CD4-positive, alpha-beta T cell (primary cell): ENCODE measurements around the gene REPIN1. TPM values are rescaled to one million over a fixed set of nuclear protein-coding genes. Genes with fewer than 3 reads are reported as not detected.

ENCODE experiments used
- ATAC-seq: fragments of 200-7000 bp; cut with Tn5 transposase; one replicate; pipeline ENCODE4 v1.10.0; 2022; ENCODE audit warnings: mild to moderate bottlenecking; ENCODE audit not compliant: poor library complexity
- CTCF ChIA-PET: fragments of 350-600 bp; sonication (Branson Sonifier 250); formaldehyde crosslinking; loops from one replicate; lab custom pipeline; 2021; ENCODE audit warnings: antibody characterized with exemption, inconsistent platforms; lab: Charles Lee
- POLR2A ChIA-PET: fragments of 350-600 bp; sonication (Branson Sonifier 250); formaldehyde crosslinking; loops from one replicate; lab custom pipeline; 2021; ENCODE audit warnings: antibody characterized with exemption, inconsistent platforms; lab: Charles Lee
- DNase-seq, 14 experiments: peaks; one replicate each; pipeline ENCODE4 v3.0.0-alpha.2; 2013 to 2020; ENCODE audit warnings: mixed read lengths in 2 of 14
- H3K27ac ChIP-seq, 2 donors: one replicate each; pipeline versions ENCODE4 v1.5.1 to v1.7.0; 2013; ENCODE audit warnings: low read length in 2 of 2, low read depth in 1 of 2, mild to moderate bottlenecking in 1 of 2
- H3K27me3 ChIP-seq, 2 experiments: 1 replicate in 1 of 2; 2 replicates in 1 of 2; pipeline versions ENCODE4 v1.6.1 to v1.7.0; 2013; ENCODE audit warnings: low read length in 2 of 2, control low read depth in 1 of 2, mild to moderate bottlenecking in 1 of 2, moderate library complexity in 1 of 2; ENCODE audit not compliant: insufficient read depth in 2 of 2, control insufficient read depth in 1 of 2
- H3K36me3 ChIP-seq: one replicate; pipeline ENCODE4 v1.6.1; 2013; ENCODE audit warnings: low read length, control low read depth; ENCODE audit not compliant: insufficient read depth
- H3K4me1 ChIP-seq: one replicate; pipeline ENCODE4 v1.6.1; 2013; ENCODE audit warnings: low read length, control low read depth; ENCODE audit not compliant: insufficient read depth
- H3K4me3 ChIP-seq: one replicate; pipeline ENCODE4 v1.5.1; 2013; ENCODE audit warnings: mild to moderate bottlenecking, low read length, moderate library complexity
- H3K9me3 ChIP-seq, 2 experiments: 1 replicate in 1 of 2; 2 replicates in 1 of 2; pipeline versions ENCODE4 v1.6.1 to v1.7.0; 2013; ENCODE audit warnings: low read length in 2 of 2, mild to moderate bottlenecking in 2 of 2, control low read depth in 1 of 2, moderate library complexity in 1 of 2; ENCODE audit not compliant: control insufficient read depth in 1 of 2, insufficient read depth in 1 of 2
- H3K27ac Mint-ChIP-seq: one replicate; pipeline ENCODE4 v1.8.0; 2020; ENCODE audit warnings: mixed read lengths
- H3K27me3 Mint-ChIP-seq: one replicate; pipeline ENCODE4 v1.8.0; 2021; ENCODE audit warnings: mixed read lengths
- H3K36me3 Mint-ChIP-seq: one replicate; pipeline ENCODE4 v1.8.0; 2021; ENCODE audit warnings: low read depth, mixed read lengths
- H3K4me1 Mint-ChIP-seq: one replicate; pipeline ENCODE4 v1.8.0; 2021; ENCODE audit warnings: low read depth, mixed read lengths
- H3K4me3 Mint-ChIP-seq: one replicate; pipeline ENCODE4 v1.8.0; 2020; ENCODE audit warnings: mild to moderate bottlenecking, mixed read lengths
- H3K9me3 Mint-ChIP-seq: one replicate; pipeline ENCODE4 v1.8.0; 2020; ENCODE audit warnings: mixed read lengths
- intact Hi-C, 2 experiments: fragments of 100-400 bp; cut with DNase I in 1 of 2; cut with micrococcal nuclease in 1 of 2; formaldehyde crosslinking; loops; one replicate each; pipeline versions ENCODE4 v1.15.1 to v1.9.0; 2023 to 2025; cut with DNase I, micrococcal nuclease
- total RNA-seq, 174 experiments: library from RNA in 2 of 174; stranded (reverse) in 2 of 174; gene quantifications; one replicate each; pipeline ENCODE4 v1.2.3 and lab custom pipeline; 2021 to 2026
- TF ChIP-seq, protein P1 (sequence below): fragments of 200-600 bp; IDR thresholded peaks from one replicate; pipeline ENCODE4 v1.8.0; 2022; ENCODE audit warnings: antibody characterized with exemption, mild to moderate bottlenecking

The REPIN1 gene
- total RNA-seq, 2 experiments from 2014 or later: 58.2 to 59.8 TPM

DNA sequence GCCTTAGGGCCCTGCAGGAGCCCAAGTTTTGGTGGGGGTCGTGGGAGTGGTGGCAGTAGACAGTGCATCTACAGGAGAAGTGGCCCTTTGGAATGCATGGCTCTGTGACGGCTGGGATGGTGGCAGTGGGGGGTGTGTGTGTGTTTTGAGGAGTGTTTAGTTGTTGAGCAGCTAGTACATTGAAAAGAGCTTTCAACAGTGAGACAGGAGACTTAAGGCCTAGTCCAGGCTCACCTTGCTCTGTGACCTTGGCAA is 37.6 kb downstream of the REPIN1 start:
- peak overlapping the region; percentile 94 for H3K4me3 Mint-ChIP-seq
- H3K27me3 Mint-ChIP-seq: no peaks in the 10 kb centered on the region
- DNase-seq: peak in 5 of 14 experiments; percentile 8 to 42 (median 34)
- ATAC-seq: no peak
- H3K27ac Mint-ChIP-seq: peak overlapping the region; percentile 82
- Histone ChIP-seq H3K4me3 (peak overlapping the region; percentile 90), H3K36me3 (peaks cover 22% of the 10 kb centered on the region), H3K27me3 (no peaks in the 10 kb centered on the region), H3K4me1 (peaks cover 34% of the 10 kb centered on the region), H3K9me3 (no peaks in the 10 kb centered on the region), H3K27ac (peak overlapping the region; percentile 79 to 88)
- TF ChIP-seq, protein P1, sequence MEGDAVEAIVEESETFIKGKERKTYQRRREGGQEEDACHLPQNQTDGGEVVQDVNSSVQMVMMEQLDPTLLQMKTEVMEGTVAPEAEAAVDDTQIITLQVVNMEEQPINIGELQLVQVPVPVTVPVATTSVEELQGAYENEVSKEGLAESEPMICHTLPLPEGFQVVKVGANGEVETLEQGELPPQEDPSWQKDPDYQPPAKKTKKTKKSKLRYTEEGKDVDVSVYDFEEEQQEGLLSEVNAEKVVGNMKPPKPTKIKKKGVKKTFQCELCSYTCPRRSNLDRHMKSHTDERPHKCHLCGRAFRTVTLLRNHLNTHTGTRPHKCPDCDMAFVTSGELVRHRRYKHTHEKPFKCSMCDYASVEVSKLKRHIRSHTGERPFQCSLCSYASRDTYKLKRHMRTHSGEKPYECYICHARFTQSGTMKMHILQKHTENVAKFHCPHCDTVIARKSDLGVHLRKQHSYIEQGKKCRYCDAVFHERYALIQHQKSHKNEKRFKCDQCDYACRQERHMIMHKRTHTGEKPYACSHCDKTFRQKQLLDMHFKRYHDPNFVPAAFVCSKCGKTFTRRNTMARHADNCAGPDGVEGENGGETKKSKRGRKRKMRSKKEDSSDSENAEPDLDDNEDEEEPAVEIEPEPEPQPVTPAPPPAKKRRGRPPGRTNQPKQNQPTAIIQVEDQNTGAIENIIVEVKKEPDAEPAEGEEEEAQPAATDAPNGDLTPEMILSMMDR: no peak
- no peaks in the 10 kb centered on the region for H3K9me3 Mint-ChIP-seq
- ChIA-PET CTCF (interaction anchor here (1.2 to 4.4 kb wide), 7 partner anchors 14 to 351 kb away, joined by 3 to 30 read pairs (median 4); partner anchors contain the start of genes ACTR3C, LRRC61 and REPIN1), POLR2A (interaction anchor here (0.6 to 6.0 kb wide), 18 partner anchors 8 to 946 kb away, joined by 3 to 76 read pairs (median 3); partner anchors contain the start of genes GIMAP7, GIMAP8 and REPIN1)
- peaks cover 41% of the 10 kb centered on the region for H3K36me3 Mint-ChIP-seq
- peaks cover 37% of the 10 kb centered on the region for H3K4me1 Mint-ChIP-seq
- intact Hi-C loops: loop anchor here in 1 of 2 experiments (1.0 kb wide), 1 partner anchor 14 kb away; no protein-coding TSS in a partner anchor

DNA sequence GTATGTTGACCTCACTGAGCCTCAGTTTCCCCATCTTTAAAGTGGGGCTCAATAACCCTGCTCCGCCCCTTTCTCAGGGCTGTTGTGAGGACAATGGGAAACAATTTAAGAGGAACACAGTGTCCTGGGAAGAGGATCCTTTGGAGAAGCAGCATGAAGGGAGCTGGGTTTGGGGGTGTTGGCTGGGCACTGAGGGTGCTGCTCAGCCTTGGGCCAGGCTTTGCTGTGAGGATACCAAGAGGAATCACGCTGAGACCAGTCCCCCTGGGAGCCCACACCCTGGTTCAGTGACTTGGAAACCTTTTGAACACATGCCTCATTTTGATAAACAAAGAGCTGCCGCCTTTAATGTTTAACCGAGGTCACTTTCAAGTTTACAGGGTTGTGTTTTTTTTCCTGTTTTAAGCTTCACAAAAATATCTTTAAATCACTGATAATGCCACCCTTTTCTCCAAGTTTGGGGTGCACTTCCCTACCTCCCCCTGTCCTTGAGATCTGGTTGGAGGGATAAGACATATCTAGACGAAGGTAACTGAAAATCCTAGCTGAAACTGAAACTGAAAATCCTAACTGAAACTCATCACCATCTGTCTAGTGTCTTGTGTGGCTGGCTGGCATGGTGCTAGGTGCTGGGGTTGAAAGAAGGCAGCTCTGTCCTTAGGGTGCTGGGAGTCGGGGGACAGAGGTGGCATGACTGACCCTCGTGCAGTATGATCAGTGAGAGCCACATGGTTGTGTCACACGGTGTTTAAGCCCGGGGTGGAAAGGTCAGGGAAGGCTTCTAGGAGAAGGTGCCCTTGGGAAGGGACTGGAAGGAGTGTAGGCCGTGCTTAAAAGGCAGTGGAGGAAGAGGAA is 38.2 kb downstream of the REPIN1 start:
- intact Hi-C loops: loop anchor here in 1 of 2 experiments (1.0 kb wide), 1 partner anchor 14 kb away; no protein-coding TSS in a partner anchor
- ChIA-PET POLR2A (interaction anchor here (0.6 to 6.0 kb wide), 15 partner anchors 13 to 692 kb away, joined by 3 to 76 read pairs (median 4); partner anchors contain the start of genes ACTR3C, GIMAP8, LRRC61 and REPIN1), CTCF (interaction anchor here (1.2 to 4.4 kb wide), 4 partner anchors 14 to 84 kb away, joined by 3 to 30 read pairs (median 14); partner anchors contain the start of genes ACTR3C, LRRC61 and REPIN1)
- peak overlapping the region; percentile 94 for H3K4me3 Mint-ChIP-seq
- TF ChIP-seq, protein P1: no peak
- no peaks in the 10 kb centered on the region for H3K27me3 ChIP-seq
- DNase-seq (peak in 10 of 14 experiments; percentile 11 to 69 (median 28)), ATAC-seq (peak; percentile 49)
- peak overlapping the region; percentile 79 to 88 for H3K27ac ChIP-seq
- peaks cover 37% of the 10 kb centered on the region for H3K4me1 ChIP-seq
- H3K4me1 Mint-ChIP-seq: peaks cover 37% of the 10 kb centered on the region
- H3K27ac Mint-ChIP-seq: peak overlapping the region; percentile 82
- H3K4me3 ChIP-seq: peak overlapping the region; percentile 90
- H3K27me3 Mint-ChIP-seq: no peaks in the 10 kb centered on the region
- H3K36me3 Mint-ChIP-seq: peaks cover 46% of the 10 kb centered on the region
- no peaks in the 10 kb centered on the region for H3K9me3 Mint-ChIP-seq
- peaks cover 23% of the 10 kb centered on the region for H3K36me3 ChIP-seq
- no peaks in the 10 kb centered on the region for H3K9me3 ChIP-seq

DNA sequence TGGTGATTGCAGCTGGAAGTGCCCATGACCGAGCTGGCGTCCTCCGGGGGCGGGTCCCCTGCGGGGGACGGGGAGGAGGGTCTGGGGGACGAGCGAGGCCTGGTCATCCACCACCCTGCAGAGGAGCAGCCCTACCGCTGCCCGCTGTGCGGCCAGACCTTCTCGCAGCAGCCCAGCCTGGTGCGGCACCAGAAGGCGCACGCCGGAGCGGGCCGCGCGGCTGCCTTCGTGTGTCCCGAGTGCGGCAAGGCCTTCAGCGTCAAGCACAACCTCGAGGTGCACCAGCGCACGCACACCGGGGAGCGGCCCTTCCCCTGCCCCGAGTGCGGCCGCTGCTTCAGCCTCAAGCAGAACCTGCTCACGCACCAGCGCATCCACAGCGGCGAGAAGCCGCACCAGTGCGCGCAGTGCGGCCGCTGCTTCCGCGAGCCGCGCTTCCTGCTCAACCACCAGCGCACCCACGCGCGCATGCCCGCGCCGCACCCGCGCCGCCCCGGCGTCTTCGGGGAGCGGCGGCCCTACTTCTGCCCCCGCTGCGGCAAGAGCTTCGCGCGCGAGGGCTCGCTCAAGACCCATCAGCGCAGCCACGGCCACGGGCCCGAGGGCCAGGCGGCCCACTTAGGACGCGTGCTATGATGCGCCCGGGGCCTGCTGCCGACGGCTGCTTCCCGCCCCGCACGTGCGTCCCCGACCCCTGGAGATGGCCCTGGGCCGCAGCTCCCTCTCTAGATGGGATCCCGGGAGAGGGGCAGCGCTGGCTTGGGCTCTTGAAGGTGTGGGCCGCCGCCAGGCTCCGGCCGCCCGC is 39.2 kb downstream of the REPIN1 start:
- Histone ChIP-seq H3K9me3 (no peaks in the 10 kb centered on the region), H3K27me3 (no peaks in the 10 kb centered on the region), H3K4me1 (peaks cover 37% of the 10 kb centered on the region), H3K27ac (peak overlapping the region in 1 of 2 donors; percentile 88), H3K4me3 (no peak overlapping the region), H3K36me3 (peaks cover 27% of the 10 kb centered on the region)
- no peak for ATAC-seq
- H3K4me3 Mint-ChIP-seq: no peak overlapping the region
- TF ChIP-seq, protein P1: no peak
- peak in 1 of 14 experiments; percentile 26 for DNase-seq
- no peaks in the 10 kb centered on the region for H3K27me3 Mint-ChIP-seq
- ChIA-PET POLR2A (interaction anchor here (1.0 to 6.0 kb wide), 4 partner anchors 30 to 84 kb away, joined by 5 to 76 read pairs (median 11); partner anchors contain the start of genes ACTR3C, LRRC61 and REPIN1), CTCF (interaction anchor here (0.6 to 4.4 kb wide), 2 partner anchors 19 to 51 kb away, joined by 3 to 30 read pairs; no protein-coding TSS in a partner anchor)
- no peak overlapping the region for H3K27ac Mint-ChIP-seq
- H3K4me1 Mint-ChIP-seq: peaks cover 32% of the 10 kb centered on the region
- peaks cover 51% of the 10 kb centered on the region for H3K36me3 Mint-ChIP-seq
- intact Hi-C loops: no loop called here
- no peaks in the 10 kb centered on the region for H3K9me3 Mint-ChIP-seq
